H7 (cell line): ENCODE data around the gene CAPN13. TPM values are rescaled to one million over a fixed set of nuclear protein-coding genes. Genes with fewer than 3 reads are reported as not detected.
A peak's percentile ranks its signal among the peaks of the same experiment; 100 is the strongest.

Experiments used
- DNase-seq: peaks from one replicate; pipeline ENCODE4 v3.0.0; 2012
- H3K27me3 ChIP-seq: 2 replicates; pipeline ENCODE4 v1.6.0; 2011; ENCODE audit warnings: mild to moderate bottlenecking, low read length; ENCODE audit not compliant: control insufficient read depth, insufficient read depth
- H3K36me3 ChIP-seq: replicated peaks from 2 replicates; pipeline ENCODE4 v1.5.1; 2011; ENCODE audit warnings: low read length; ENCODE audit not compliant: control insufficient read depth, insufficient read depth
- H3K4me3 ChIP-seq: 2 replicates; pipeline ENCODE4 v1.5.1; 2011; ENCODE audit warnings: low read depth, mild to moderate bottlenecking, control low read depth, low read length, moderate library complexity; ENCODE audit not compliant: insufficient read depth
- total RNA-seq: library from RNA; depleted of rRNA; stranded (reverse); fragments of >200 nt; shearing (Covaris generic); gene quantifications from 2 replicates; pipeline ENCODE4 v1.2.3, GENCODE V29; 2014

Gene CAPN13
- total RNA-seq, 1 experiment from 2014 or later: 0.55 TPM

- no peaks in the 10 kb centered on the region for H3K27me3 ChIP-seq
- H3K36me3 ChIP-seq: no peaks in the 10 kb centered on the region
- no peak overlapping the region for H3K4me3 ChIP-seq
- DNase-seq: no peak
These were observed 7.9 kb downstream of the CAPN13 start for GRCh38 chr2:30799366-30799765.

GRCh38 chr2:30798536-30798991 is 8.7 kb downstream of the CAPN13 start:
- no peaks in the 10 kb centered on the region for H3K36me3 ChIP-seq
- H3K4me3 ChIP-seq: no peak overlapping the region
- no peaks in the 10 kb centered on the region for H3K27me3 ChIP-seq
- peak; percentile 45 for DNase-seq

- Histone ChIP-seq H3K27me3 (no peaks in the 10 kb centered on the region), H3K36me3 (no peaks in the 10 kb centered on the region)
- DNase-seq: no peak
These were observed 9.7 kb downstream of the CAPN13 start for GRCh38 chr2:30797381-30798015.

GRCh38 chr2:30796699-30797098 is 10.5 kb downstream of the CAPN13 start:
- H3K4me3 ChIP-seq: no peak overlapping the region
- no peaks in the 10 kb centered on the region for H3K36me3 ChIP-seq
- no peak for DNase-seq
- no peaks in the 10 kb centered on the region for H3K27me3 ChIP-seq

More at GRCh38 chr2:30797381-30798015, 9.7 kb downstream of the CAPN13 start:
- H3K4me3 ChIP-seq: no peak overlapping the region

- Histone ChIP-seq H3K4me3 (no peak overlapping the region), H3K27me3 (no peaks in the 10 kb centered on the region), H3K36me3 (no peaks in the 10 kb centered on the region)
- no peak for DNase-seq
These were observed 14.7 kb downstream of the CAPN13 start for GRCh38 chr2:30792521-30792920.

- Histone ChIP-seq H3K27me3 (no peaks in the 10 kb centered on the region), H3K4me3 (no peak overlapping the region), H3K36me3 (no peaks in the 10 kb centered on the region)
- no peak for DNase-seq
These were observed 16.4 kb downstream of the CAPN13 start for GRCh38 chr2:30790879-30791278.

GRCh38 chr2:30789670-30790210 is 17.5 kb downstream of the CAPN13 start:
- no peak overlapping the region for H3K4me3 ChIP-seq
- H3K27me3 ChIP-seq: no peaks in the 10 kb centered on the region
- no peaks in the 10 kb centered on the region for H3K36me3 ChIP-seq
- no peak for DNase-seq

- H3K27me3 ChIP-seq: no peaks in the 10 kb centered on the region
- no peak overlapping the region for H3K4me3 ChIP-seq
- no peaks in the 10 kb centered on the region for H3K36me3 ChIP-seq
- DNase-seq: no peak
These were observed 20.1 kb downstream of the CAPN13 start for GRCh38 chr2:30786923-30787685.

- Histone ChIP-seq H3K27me3 (no peaks in the 10 kb centered on the region), H3K4me3 (no peak overlapping the region), H3K36me3 (no peaks in the 10 kb centered on the region)
- no peak for DNase-seq
These were observed 22.6 kb downstream of the CAPN13 start for GRCh38 chr2:30784682-30785081.

- Histone ChIP-seq H3K4me3 (no peak overlapping the region), H3K27me3 (no peaks in the 10 kb centered on the region), H3K36me3 (no peaks in the 10 kb centered on the region)
- DNase-seq: no peak
These were observed 25.2 kb downstream of the CAPN13 start for GRCh38 chr2:30781961-30782533.

GRCh38 chr2:30781451-30781850 is 25.8 kb downstream of the CAPN13 start:
- Histone ChIP-seq H3K27me3 (no peaks in the 10 kb centered on the region), H3K36me3 (no peaks in the 10 kb centered on the region), H3K4me3 (no peak overlapping the region)
- no peak for DNase-seq

- no peak for DNase-seq
- Histone ChIP-seq H3K36me3 (no peaks in the 10 kb centered on the region), H3K27me3 (no peaks in the 10 kb centered on the region), H3K4me3 (no peak overlapping the region)
These were observed 26.4 kb downstream of the CAPN13 start for GRCh38 chr2:30780776-30781330.

GRCh38 chr2:30778611-30779010 is 28.6 kb downstream of the CAPN13 start:
- Histone ChIP-seq H3K4me3 (no peak overlapping the region), H3K27me3 (no peaks in the 10 kb centered on the region), H3K36me3 (no peaks in the 10 kb centered on the region)
- no peak for DNase-seq

GRCh38 chr2:30777661-30778505 is 29.4 kb downstream of the CAPN13 start:
- Histone ChIP-seq H3K4me3 (no peak overlapping the region), H3K36me3 (no peaks in the 10 kb centered on the region), H3K27me3 (no peaks in the 10 kb centered on the region)
- DNase-seq: no peak
